Activated T-cell treated with anti-CD3 and anti-CD28 coated beads for 24 hours (primary cell): ENCODE measurements around the gene EHD2.
"Not testable (repeated sequence)": the region's sequence is repeated elsewhere in the genome, so short reads cannot be mapped to it uniquely, and the experiment has no call there.

Source experiments
- DNase-seq: peaks from one replicate; pipeline ENCODE4 v3.0.0-alpha.2; 2020; ENCODE audit warnings: low read depth

Gene EHD2

DNA sequence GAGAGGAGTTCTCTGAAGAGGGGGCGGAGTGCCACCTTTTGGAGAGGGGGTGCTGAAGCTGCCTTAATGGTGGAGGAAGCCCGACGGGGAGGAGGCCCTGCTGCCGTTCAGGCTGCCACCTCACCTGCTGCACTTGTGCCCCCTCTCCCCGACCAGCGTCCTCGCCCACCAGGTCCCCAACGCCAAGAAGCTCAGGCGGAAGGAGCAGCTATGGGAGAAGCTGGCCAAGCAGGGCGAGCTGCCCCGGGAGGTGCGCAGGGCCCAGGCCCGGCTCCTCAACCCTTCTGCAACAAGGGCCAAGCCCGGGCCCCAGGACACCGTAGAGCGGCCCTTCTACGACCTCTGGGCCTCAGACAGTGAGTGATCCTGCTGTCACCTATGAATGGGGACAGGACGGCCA is 37.5 kb downstream of the EHD2 start:
- no peak for DNase-seq

DNA sequence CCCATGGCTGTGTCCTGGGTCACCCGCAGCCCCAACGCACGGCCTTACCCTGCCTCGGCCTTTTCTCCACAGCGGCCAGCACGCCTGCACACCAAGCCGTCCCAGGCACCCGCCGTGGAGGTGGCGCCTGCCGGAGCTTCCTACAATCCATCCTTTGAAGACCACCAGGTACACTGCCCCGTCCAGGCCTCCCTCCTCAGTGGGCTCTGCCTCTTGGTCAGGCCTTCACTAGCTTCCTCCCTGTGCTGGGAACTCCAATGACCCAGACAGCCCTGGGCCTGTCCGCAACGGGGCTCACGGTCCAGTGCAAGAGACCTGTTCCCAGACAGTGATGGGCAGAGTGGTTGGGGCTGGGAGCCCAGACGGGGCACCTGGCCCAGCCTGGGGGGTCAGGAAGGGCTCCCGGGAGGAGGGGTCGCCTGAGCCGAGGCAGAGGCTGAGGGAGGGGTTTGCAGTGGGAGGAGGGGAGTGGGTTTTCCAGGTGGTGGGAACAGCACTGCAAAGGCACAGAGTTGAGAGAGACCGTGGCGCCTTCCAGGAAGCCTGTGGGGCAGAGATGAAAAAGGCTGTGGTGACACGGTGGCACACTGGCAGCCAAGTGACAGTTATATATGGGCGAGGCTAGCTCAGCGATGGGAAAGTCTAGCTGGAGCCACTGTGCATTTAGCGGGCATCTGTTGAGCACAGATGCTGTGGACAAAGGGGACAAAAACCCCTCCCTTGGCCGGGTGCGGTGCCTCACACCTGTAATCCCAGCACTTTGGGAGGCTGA is 39.4 kb downstream of the EHD2 start:
- no peak for DNase-seq

DNA sequence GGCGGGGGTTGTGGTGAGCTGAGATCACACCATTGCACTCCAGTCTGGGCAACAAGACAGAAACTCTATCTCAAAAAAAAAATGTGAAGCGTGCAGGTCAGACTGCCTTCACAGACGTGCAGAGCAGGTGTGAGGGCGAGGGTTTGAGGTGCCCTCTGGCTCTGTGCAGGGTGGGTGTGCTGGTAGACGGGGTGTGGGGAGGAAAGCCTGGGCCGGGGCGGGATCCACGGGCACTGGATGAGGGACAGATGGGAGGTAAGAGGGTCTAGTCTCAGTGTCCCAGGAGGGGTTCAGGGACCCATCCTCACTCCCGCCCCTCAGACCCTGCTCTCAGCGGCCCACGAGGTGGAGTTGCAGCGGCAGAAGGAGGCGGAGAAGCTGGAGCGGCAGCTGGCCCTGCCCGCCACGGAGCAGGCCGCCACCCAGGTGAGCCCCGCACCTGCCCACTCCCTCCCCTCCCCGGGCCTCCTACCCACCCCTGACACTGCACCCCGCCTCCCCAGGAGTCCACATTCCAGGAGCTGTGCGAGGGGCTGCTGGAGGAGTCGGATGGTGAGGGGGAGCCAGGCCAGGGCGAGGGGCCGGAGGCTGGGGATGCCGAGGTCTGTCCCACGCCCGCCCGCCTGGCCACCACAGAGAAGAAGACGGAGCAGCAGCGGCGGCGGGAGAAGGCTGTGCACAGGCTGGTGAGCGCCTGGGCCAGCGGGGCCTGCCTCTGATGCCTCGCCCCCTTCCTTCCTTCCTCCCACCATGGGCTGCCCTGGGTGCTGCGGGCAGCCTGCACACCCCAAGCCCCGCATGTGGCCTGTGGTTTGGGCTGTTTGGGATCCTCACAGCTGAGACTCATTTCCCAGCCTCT is 41.2 kb downstream of the EHD2 start:
- no peak for DNase-seq

- no peak for DNase-seq
These were observed 42.0 kb downstream of the EHD2 start for GRCh38 chr19:47755065-47755761.

DNA sequence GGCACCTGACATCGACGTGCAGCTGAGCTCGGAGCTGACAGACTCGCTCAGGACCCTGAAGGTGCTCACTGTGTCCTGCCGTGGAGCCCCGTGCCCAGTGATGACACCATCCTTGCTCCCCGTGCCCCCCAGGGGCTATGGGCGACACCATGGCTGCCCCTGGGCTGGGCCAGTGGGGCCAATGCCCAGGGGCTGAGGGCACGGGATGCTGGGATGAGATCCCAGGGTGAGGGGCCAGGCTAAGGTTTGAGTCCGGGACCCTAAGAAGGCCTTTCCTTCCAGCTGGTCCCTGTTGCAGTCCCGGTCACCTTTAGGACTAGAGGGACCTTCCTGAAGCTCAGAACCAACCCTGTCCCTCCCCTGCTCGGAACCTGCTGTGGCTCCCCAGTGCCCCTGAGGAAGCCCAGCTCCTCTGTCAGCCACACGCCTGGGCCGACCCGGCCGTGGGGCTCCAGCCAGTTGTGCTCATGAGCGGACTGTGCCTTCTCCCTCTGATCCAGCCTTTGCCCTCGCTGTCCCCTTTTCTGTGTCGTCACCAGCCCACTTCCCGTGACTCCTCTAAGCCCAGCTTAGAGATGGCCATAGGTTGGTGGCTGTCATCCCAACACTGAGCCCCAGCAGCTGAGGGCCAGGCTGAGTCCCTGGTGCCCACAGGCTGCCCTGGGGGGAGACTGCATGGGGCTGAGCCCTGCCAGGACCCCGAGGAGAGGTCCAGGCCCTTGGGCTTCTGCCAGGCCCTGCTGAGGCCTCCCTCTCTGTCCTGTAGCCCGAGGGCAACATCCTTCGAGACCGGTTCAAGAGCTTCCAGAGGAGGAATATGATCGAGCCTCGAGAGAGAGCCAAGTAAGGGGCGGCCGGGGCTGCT is 42.8 kb downstream of the EHD2 start:
- DNase-seq = no peak

- no peak for DNase-seq
These were observed 43.4 kb downstream of the EHD2 start for GRCh38 chr19:47756627-47756929.

- DNase-seq = no peak
These were observed 43.9 kb downstream of the EHD2 start for GRCh38 chr19:47756953-47757608.

DNA sequence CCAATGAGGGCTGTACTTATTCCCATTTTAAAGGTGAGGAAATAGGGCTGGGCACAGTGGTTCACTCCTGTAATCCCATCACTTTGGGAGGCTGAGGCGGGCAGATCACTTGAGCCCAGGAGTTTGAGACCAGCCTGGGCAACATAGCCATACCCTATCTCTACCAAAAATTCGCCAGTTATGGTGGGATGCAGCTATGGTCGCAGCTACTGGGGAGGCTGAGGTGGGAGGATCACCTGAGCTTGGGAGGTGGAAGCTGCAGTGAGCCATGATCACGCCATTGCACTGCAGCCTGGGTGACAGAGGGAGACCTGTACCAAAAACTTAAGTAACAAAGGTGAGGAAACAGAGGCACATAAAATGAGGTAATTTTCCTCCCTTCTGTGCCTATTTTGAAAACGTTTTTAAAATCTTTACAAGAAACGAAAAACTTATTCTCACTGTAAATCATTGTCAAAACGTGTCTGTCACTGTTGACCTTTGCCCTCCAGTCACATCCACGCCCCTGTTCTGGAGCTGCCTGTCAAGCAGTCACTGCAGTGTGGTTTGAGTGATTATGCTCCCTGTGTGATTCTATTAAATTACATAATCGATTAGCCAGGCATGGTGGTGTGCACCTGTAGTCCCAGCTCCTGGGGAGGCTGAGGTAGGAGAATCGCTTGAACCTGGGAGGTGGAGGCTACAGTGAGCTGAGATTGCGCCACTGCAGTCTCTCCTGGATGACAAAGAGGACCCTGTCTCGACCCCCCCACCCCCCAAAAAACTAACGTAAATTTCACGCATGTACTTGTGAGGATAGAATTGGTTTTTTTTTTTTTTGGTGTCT is 44.6 kb downstream of the EHD2 start:
- no peak for DNase-seq

- DNase-seq = no peak
These were observed 45.2 kb downstream of the EHD2 start for GRCh38 chr19:47758443-47758804.

- no peak for DNase-seq
These were observed 47.4 kb downstream of the EHD2 start for GRCh38 chr19:47760632-47760999.

- DNase-seq = no peak
These were observed 48.3 kb downstream of the EHD2 start for GRCh38 chr19:47761566-47761965.

DNA sequence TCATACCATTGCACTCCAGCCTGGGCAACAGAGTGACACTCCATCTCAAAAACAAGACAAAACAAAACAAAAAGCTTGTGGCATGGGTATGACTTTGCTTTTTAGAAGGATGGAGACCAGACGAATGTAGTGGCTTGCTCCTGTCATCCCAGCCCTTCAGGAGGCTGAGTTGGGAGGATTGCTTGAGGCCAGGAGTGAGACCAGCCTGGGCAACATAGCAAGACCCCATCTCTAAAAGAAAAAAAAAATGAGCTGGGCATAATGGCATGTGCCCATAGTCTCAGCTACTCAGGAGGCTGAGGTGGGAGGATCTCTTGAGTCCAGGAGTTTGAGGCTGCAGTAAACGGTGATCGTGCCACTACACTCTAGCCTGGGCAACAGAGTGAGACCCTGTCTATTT is 48.9 kb downstream of the EHD2 start:
- DNase-seq = no peak

GRCh38 chr19:47762615-47763308 is 49.5 kb downstream of the EHD2 start:
- no peak for DNase-seq

- DNase-seq = not testable (repeated sequence)
These were observed 51.5 kb downstream of the EHD2 start for GRCh38 chr19:47764705-47765104.

DNA sequence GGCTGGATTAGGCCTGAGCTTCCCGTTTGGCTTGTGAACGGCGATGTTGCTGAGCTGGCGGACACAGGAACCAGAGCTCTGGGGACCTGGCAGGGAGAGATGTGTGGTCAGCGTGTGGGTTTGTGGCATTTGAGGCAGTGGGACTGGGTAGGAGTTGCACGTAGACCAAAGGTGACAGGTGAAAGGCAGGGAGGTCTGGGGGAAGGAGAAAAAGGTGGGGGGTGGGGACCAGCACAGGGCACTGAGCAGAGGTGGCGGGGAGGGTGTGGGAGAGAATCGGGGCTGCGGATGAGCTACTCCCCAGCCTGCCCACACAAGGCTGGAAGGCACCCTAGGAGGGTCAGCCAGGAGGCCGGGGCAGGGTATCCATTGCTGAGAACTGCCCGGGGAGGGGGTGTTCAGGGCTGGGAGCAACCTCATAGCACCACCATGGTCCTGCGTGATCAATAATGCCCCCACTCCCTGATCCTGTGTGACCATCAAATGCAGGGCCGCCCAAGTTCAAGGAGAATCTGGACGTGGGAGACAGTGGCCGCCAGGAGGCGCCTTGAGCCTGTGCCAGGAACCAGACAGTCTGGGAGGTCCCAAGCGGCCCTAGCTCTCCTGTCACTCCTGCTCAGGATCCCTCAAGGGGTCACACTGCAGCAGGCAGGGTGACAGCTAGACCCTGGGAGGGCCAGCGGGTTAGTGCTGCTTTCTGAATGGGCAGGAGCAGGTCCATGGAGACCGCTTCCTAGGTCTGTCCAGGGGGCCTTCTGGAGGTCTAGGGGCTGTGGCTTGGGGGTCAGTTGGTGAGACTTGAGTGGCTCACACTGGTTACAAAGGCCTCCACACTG is 52.5 kb downstream of the EHD2 start:
- no peak for DNase-seq

GRCh38 chr19:47766359-47766620 is 53.1 kb downstream of the EHD2 start:
- no peak for DNase-seq

DNA sequence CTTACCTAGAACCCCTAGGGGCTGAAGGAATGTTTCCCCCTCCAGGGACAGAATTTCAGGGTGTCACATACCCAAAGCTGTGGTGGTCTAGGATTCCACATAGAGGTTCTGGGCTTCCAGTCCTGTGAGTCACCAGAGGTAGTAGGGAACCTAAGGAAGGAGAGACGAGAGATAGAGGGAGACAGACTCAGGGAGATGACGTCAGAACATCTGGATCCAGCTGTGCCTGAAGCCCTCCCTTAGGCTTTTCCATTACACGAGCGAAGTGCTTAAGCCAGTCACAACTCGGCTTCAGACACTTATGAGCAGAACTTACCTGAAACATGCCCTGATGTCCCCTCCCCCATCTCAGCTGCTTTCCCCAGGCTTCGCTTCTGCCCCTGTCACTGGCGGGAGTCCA is 53.4 kb downstream of the EHD2 start:
- no peak for DNase-seq

GRCh38 chr19:47767349-47767748 is 54.1 kb downstream of the EHD2 start:
- no peak for DNase-seq

- DNase-seq = no peak
These were observed 55.4 kb downstream of the EHD2 start for GRCh38 chr19:47768604-47769003.
